Gastroesophageal sphincter (tissue), 4 donors: Measurements from ENCODE around the gene COPZ2. TPM values are rescaled to one million over a fixed set of nuclear protein-coding genes. Genes with fewer than 3 reads are reported as not detected.

ENCODE experiments used
- ATAC-seq: fragments of 150-250 bp; one replicate; pipeline ENCODE4 v1.9.1; 2016; ENCODE audit warnings: mild to moderate bottlenecking, moderate library complexity
- H3K27ac ChIP-seq, 4 donors: fragments of 200-600 bp; sonication (generic) in 3 of 4; 1 replicate in 3 of 4; 2 replicates in 1 of 4; pipeline ENCODE4 v1.5.1; 2016 to 2019
- H3K27me3 ChIP-seq: fragments of 200-600 bp; sonication (generic); one replicate; pipeline ENCODE4 v1.5.1; 2019
- H3K36me3 ChIP-seq, 2 donors: fragments of 200-600 bp; sonication (generic); one replicate each; pipeline ENCODE4 v1.5.1; 2019; ENCODE audit warnings: control low read depth in 1 of 2
- H3K4me1 ChIP-seq, 3 donors: fragments of 200-600 bp; sonication (generic); 1 replicate in 2 of 3; 2 replicates in 1 of 3; pipeline ENCODE4 v1.5.1; 2016 to 2019; ENCODE audit warnings: control low read depth in 2 of 3
- H3K4me3 ChIP-seq, 2 donors: fragments of 200-600 bp; sonication (generic); one replicate each; pipeline ENCODE4 v1.5.1; 2019; ENCODE audit warnings: mild to moderate bottlenecking in 1 of 2, moderate library complexity in 1 of 2
- H3K9me3 ChIP-seq, 3 donors: fragments of 200-600 bp; sonication (generic); one replicate each; pipeline ENCODE4 v1.5.1; 2017 to 2019; ENCODE audit warnings: control low read depth in 2 of 3
- EP300 ChIP-seq: sonication (generic); formaldehyde crosslinking; IDR thresholded peaks from one replicate; pipeline ENCODE4 v1.6.1; 2017; ENCODE audit warnings: antibody characterized with exemption, mild to moderate bottlenecking
- POLR2A ChIP-seq, 2 donors: fragments of 450-650 bp; IDR thresholded peaks; one replicate each; pipeline ENCODE4 v1.6.1; 2017; ENCODE audit warnings: antibody characterized with exemption in 2 of 2, mild to moderate bottlenecking in 2 of 2, moderate library complexity in 1 of 2
- POLR2AphosphoS5 ChIP-seq: sonication (generic); formaldehyde crosslinking; IDR thresholded peaks from one replicate; pipeline ENCODE4 v1.6.1; 2017; ENCODE audit warnings: antibody characterized with exemption
- WGBS, 2 donors: methylation state at CpG; one replicate each; pipeline ENCODE4 v1.1.5; 2018; ENCODE audit warnings: low coverage in 1 of 2; 5-methylcytosine and 5-hydroxymethylcytosine counted together
- total RNA-seq, 4 donors: library from RNA; depleted of rRNA; stranded (reverse); fragments of >200 nt; gene quantifications; one replicate each; pipeline ENCODE4 v1.1.0, GENCODE V29; 2016
- TF ChIP-seq, protein P1 (sequence below), 4 experiments: fragments of 200-600 bp in 2 of 4; fragments of 450-650 bp in 2 of 4; sonication (generic) in 1 of 4; IDR thresholded peaks; one replicate each; pipeline ENCODE4 v1.5.1; 2017 to 2019; ENCODE audit warnings: antibody characterized with exemption in 4 of 4, mild to moderate bottlenecking in 2 of 4, moderate library complexity in 2 of 4

Gene COPZ2
- total RNA-seq, 4 donors from 2014 or later: 40.6 to 75.5 (median 49.4) TPM

DNA sequence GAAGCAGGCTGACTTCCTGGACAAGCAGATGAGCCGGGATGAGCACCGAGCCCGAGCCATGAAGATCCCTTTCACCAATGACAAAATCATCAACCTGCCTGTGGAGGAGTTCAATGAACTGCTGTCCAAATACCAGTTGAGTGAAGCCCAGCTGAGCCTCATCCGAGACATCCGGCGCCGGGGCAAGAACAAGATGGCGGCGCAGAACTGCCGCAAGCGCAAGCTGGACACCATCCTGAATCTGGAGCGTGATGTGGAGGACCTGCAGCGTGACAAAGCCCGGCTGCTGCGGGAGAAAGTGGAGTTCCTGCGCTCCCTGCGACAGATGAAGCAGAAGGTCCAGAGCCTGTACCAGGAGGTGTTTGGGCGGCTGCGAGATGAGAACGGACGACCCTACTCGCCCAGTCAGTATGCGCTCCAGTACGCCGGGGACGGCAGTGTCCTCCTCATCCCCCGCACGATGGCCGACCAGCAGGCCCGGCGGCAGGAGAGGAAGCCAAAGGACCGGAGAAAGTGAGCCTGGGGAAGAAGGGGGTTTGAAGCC lies 21.6 kb upstream of the COPZ2 start:
- Histone ChIP-seq H3K4me3 (no peak overlapping the region), H3K27ac (peak overlapping the region in 3 of 4 donors; percentile 13 to 50 (median 48)), H3K9me3 (no peaks in the 10 kb centered on the region), H3K4me1 (peaks cover 0 to 59% (median 19%) of the 10 kb centered on the region in 3 donors), H3K27me3 (no peaks in the 10 kb centered on the region), H3K36me3 (peaks cover 0 to 96% of the 10 kb centered on the region in 2 donors)
- 85 to 86% methylated on average over 11 to 23 of the region's 32 CpGs for WGBS, 2 donors
- TF ChIP-seq POLR2A (IDR thresholded peaks at IDR 0.05) (no peak), EP300 (no peak), POLR2AphosphoS5 (no peak)
- TF ChIP-seq, protein P1, sequence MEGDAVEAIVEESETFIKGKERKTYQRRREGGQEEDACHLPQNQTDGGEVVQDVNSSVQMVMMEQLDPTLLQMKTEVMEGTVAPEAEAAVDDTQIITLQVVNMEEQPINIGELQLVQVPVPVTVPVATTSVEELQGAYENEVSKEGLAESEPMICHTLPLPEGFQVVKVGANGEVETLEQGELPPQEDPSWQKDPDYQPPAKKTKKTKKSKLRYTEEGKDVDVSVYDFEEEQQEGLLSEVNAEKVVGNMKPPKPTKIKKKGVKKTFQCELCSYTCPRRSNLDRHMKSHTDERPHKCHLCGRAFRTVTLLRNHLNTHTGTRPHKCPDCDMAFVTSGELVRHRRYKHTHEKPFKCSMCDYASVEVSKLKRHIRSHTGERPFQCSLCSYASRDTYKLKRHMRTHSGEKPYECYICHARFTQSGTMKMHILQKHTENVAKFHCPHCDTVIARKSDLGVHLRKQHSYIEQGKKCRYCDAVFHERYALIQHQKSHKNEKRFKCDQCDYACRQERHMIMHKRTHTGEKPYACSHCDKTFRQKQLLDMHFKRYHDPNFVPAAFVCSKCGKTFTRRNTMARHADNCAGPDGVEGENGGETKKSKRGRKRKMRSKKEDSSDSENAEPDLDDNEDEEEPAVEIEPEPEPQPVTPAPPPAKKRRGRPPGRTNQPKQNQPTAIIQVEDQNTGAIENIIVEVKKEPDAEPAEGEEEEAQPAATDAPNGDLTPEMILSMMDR (IDR thresholded peaks at IDR 0.05): no peak
- ATAC-seq: no peak

DNA sequence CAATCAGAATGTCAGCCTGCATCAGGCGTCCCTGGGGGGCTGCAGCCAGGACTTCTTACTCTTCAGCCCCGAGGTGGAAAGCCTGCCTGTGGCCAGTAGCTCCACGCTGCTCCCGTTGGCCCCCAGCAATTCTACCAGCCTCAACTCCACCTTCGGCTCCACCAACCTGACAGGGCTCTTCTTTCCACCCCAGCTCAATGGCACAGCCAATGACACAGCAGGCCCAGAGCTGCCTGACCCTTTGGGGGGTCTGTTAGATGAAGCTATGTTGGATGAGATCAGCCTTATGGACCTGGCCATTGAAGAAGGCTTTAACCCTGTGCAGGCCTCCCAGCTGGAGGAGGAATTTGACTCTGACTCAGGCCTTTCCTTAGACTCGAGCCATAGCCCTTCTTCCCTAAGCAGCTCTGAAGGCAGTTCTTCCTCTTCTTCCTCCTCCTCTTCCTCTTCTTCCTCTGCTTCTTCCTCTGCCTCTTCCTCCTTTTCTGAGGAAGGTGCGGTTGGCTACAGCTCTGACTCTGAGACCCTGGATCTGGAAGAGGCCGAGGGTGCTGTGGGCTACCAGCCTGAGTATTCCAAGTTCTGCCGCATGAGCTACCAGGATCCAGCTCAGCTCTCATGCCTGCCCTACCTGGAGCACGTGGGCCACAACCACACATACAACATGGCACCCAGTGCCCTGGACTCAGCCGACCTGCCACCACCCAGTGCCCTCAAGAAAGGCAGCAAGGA lies 21.0 kb upstream of the COPZ2 start:
- TF ChIP-seq EP300 (no peak), POLR2AphosphoS5 (no peak), POLR2A (IDR thresholded peaks at IDR 0.05) (no peak)
- TF ChIP-seq, protein P1 (IDR thresholded peaks at IDR 0.05): no peak
- peaks cover 0 to 89% of the 10 kb centered on the region in 2 donors for H3K36me3 ChIP-seq
- H3K9me3 ChIP-seq: no peaks in the 10 kb centered on the region
- 40 to 61% methylated on average over 1 to 6 of the region's 11 CpGs for WGBS, 2 donors
- peaks cover 0 to 59% (median 25%) of the 10 kb centered on the region in 3 donors for H3K4me1 ChIP-seq
- H3K27ac ChIP-seq: peak overlapping the region in 1 of 4 donors; percentile 2
- H3K27me3 ChIP-seq: no peaks in the 10 kb centered on the region
- no peak overlapping the region for H3K4me3 ChIP-seq
- ATAC-seq: no peak

DNA sequence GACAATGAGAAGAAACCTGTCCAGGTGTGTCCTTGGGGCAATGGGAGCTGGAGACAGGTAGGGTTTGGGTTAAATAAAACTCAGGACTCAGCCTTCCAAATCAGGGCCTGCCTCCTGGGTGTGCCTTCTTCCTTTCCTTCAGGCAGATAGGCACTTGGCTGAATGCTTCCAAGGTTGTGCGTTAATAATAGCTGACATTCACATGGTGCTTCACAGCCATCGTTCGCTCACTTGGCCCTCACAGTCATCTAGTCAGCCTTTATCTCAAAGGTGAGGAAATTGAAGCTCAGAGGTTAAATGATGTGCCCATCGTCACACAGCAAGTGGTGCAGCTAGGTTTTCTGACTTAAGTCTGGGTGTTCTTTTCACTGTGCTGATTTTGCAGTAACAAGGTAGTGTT lies 20.0 kb upstream of the COPZ2 start:
- Histone ChIP-seq H3K27ac (no peak overlapping the region), H3K4me3 (no peak overlapping the region), H3K4me1 (peaks cover 5 to 67% (median 35%) of the 10 kb centered on the region in 3 donors), H3K36me3 (peaks cover 0 to 80% of the 10 kb centered on the region in 2 donors), H3K9me3 (no peaks in the 10 kb centered on the region), H3K27me3 (no peaks in the 10 kb centered on the region)
- no peak for ATAC-seq
- 47 to 63% methylated on average over 4 of the region's 4 CpGs for WGBS, 2 donors
- TF ChIP-seq POLR2A (IDR thresholded peaks at IDR 0.05) (no peak), POLR2AphosphoS5 (no peak), EP300 (no peak)
- TF ChIP-seq, protein P1 (IDR thresholded peaks at IDR 0.05): no peak

DNA sequence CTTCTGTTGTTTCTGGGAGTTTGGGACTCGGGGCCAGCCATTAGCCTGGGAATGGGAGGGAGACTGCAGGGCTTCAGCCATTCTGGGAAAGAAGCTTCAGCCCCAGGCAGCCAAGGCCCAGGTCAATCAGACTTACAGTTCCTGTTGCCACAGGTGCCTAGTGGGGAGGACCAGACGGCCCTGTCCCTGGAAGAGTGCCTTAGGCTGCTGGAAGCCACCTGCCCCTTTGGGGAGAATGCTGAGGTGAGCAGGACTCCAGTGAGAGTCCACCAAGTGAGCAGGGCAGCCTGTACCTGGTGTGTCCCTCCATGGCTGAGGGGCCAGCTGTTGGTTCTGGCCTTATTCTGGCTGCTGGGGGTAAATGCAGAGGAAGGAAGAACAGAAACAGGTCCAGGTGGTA lies 19.3 kb upstream of the COPZ2 start:
- H3K27me3 ChIP-seq: no peaks in the 10 kb centered on the region
- no peaks in the 10 kb centered on the region for H3K9me3 ChIP-seq
- ATAC-seq: no peak
- peaks cover 10 to 74% (median 42%) of the 10 kb centered on the region in 3 donors for H3K4me1 ChIP-seq
- no peak overlapping the region for H3K4me3 ChIP-seq
- peaks cover 0 to 72% of the 10 kb centered on the region in 2 donors for H3K36me3 ChIP-seq
- H3K27ac ChIP-seq: no peak overlapping the region
- TF ChIP-seq POLR2A (IDR thresholded peaks at IDR 0.05) (no peak), EP300 (no peak), POLR2AphosphoS5 (no peak)
- TF ChIP-seq, protein P1 (IDR thresholded peaks at IDR 0.05): no peak
- WGBS, 2 donors: no CpG with 5 or more reads among the region's 2 CpGs
